Right atrium auricular region (tissue), 2 donors: ENCODE measurements around the gene ABHD10. TPM values are rescaled to one million over a fixed set of nuclear protein-coding genes. Genes with fewer than 3 reads are reported as not detected.

Experiments
- DNase-seq: peaks from one replicate; pipeline ENCODE4 v3.0.0-alpha.2; 2019; ENCODE audit warnings: low spot score
- H3K27ac ChIP-seq, 2 donors: fragments of 200-600 bp; sonication (generic); 1 replicate in 1 of 2; 2 replicates in 1 of 2; pipeline ENCODE4 v1.5.1; 2016 to 2019
- H3K27me3 ChIP-seq, 2 donors: fragments of 200-600 bp; sonication (generic); one replicate each; pipeline versions ENCODE4 v1.5.1 to v1.6.0; 2017 to 2019
- H3K36me3 ChIP-seq: fragments of 200-600 bp; sonication (generic); one replicate; pipeline ENCODE4 v1.5.1; 2016
- H3K4me1 ChIP-seq, 2 donors: fragments of 200-600 bp; sonication (generic); one replicate each; pipeline versions ENCODE4 v1.5.1 to v1.6.0; 2017 to 2019
- H3K4me3 ChIP-seq, 2 donors: fragments of 200-600 bp; sonication (generic); 1 replicate in 1 of 2; 2 replicates in 1 of 2; pipeline ENCODE4 v1.5.1; 2017 to 2019; ENCODE audit warnings: mild to moderate bottlenecking in 1 of 2, moderate library complexity in 1 of 2
- H3K9me3 ChIP-seq, 2 donors: fragments of 200-600 bp; sonication (generic); one replicate each; pipeline ENCODE4 v1.5.1; 2019
- CTCF ChIP-seq, 2 donors: fragments of 200-600 bp; sonication (generic); IDR thresholded peaks; one replicate each; pipeline ENCODE4 v1.5.1; 2019; ENCODE audit warnings: antibody characterized with exemption in 2 of 2
- total RNA-seq, 2 donors: library from RNA; depleted of rRNA; stranded (reverse); fragments of >200 nt; gene quantifications; one replicate each; pipeline ENCODE4 v1.1.0, GENCODE V29; 2016

The ABHD10 gene
- 10 to 100 TPM; 15.3 to 20.8 TPM for total RNA-seq

GRCh38 chr3:111978583-111979433, at the start of gene ABHD10:
Gene ABHD10, plus strand, starts transcription at chr3:111979026. Its CDS starts 36 bp downstream, at chr3:111979062.
- Histone ChIP-seq H3K4me1 (peaks cover 0 to 8% of the 10 kb centered on the region in 2 donors), H3K4me3 (peak within 1 kb of the TSS; percentile 81 to 82), H3K27ac (peak within 1 kb of the TSS; percentile 87), H3K9me3 (no peaks in the 10 kb centered on the region), H3K27me3 (no peaks in the 10 kb centered on the region), H3K36me3 (no peaks in the 10 kb centered on the region)
- TF ChIP-seq CTCF (IDR thresholded peaks at IDR 0.05), result no peak
- peak; percentile 96 for DNase-seq

- Histone ChIP-seq H3K27me3 (no peaks in the 10 kb centered on the region), H3K4me1 (peaks cover 0 to 7% of the 10 kb centered on the region in 2 donors), H3K4me3 (no peak overlapping the region), H3K36me3 (no peaks in the 10 kb centered on the region), H3K9me3 (no peaks in the 10 kb centered on the region), H3K27ac (no peak overlapping the region)
- no peak for TF ChIP-seq CTCF (IDR thresholded peaks at IDR 0.05)
- DNase-seq, result no peak
These were observed 49.3 kb upstream of the ABHD10 start for GRCh38 chr3:111929484-111929883.

GRCh38 chr3:111932946-111933345, 45.9 kb upstream of the ABHD10 start:
- no peak overlapping the region for H3K27ac ChIP-seq
- H3K36me3 ChIP-seq, result no peaks in the 10 kb centered on the region
- no peak overlapping the region for H3K4me3 ChIP-seq
- no peaks in the 10 kb centered on the region for H3K9me3 ChIP-seq
- no peak for DNase-seq
- no peak for TF ChIP-seq CTCF (IDR thresholded peaks at IDR 0.05)
- no peaks in the 10 kb centered on the region for H3K4me1 ChIP-seq
- H3K27me3 ChIP-seq, result no peaks in the 10 kb centered on the region

GRCh38 chr3:111936191-111936841, 42.5 kb upstream of the ABHD10 start:
- Histone ChIP-seq H3K27me3 (no peaks in the 10 kb centered on the region), H3K9me3 (no peaks in the 10 kb centered on the region), H3K27ac (no peak overlapping the region), H3K4me3 (no peak overlapping the region), H3K36me3 (peaks cover 27% of the 10 kb centered on the region), H3K4me1 (no peaks in the 10 kb centered on the region)
- TF ChIP-seq CTCF (IDR thresholded peaks at IDR 0.05), result no peak
- DNase-seq, result no peak

GRCh38 chr3:111936967-111937366, 41.9 kb upstream of the ABHD10 start:
- H3K27ac ChIP-seq, result no peak overlapping the region
- no peaks in the 10 kb centered on the region for H3K4me1 ChIP-seq
- H3K36me3 ChIP-seq, result peaks cover 33% of the 10 kb centered on the region
- no peak for DNase-seq
- no peak overlapping the region for H3K4me3 ChIP-seq
- TF ChIP-seq CTCF (IDR thresholded peaks at IDR 0.05), result no peak
- no peaks in the 10 kb centered on the region for H3K9me3 ChIP-seq
- no peaks in the 10 kb centered on the region for H3K27me3 ChIP-seq
